MM.1S (cell line): ENCODE results near the gene MANSC1.

Source experiments
- EZH2 ChIP-seq: fragments of 300-600 bp; sonication (generic); optimal IDR thresholded peaks from 2 replicates; pipeline ENCODE3; 2017; ENCODE audit warnings: low read depth, mild to moderate bottlenecking, antibody characterized with exemption, low read length, mixed read lengths
- TF ChIP-seq, protein P1 (sequence below): fragments of 300-600 bp; sonication (generic); IDR thresholded peaks from 2 replicates; pipeline ENCODE4 v1.5.1; 2016; ENCODE audit warnings: antibody characterized with exemption, low read length, mixed read lengths

DNA sequence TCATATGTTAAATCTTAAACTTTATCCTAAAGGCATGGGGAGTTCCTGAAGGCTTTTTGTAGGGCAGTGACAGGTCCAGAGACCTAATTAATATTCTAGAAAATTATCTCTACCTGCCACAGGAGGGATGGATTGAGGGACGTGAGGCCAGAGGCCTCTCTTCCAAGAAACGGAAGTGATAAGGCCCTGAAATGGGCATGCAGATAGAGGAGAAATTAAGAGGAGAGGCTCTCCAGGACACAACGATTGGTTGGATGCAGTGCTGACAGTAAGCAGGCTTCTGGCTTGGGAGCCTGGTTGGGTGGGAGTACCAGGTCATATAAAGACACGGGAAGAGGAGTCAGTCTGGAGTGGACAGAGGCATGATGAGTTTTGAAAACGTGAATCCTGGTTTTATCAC lies 3.8 kb upstream of the MANSC1 start:
- TF ChIP-seq, protein P1, sequence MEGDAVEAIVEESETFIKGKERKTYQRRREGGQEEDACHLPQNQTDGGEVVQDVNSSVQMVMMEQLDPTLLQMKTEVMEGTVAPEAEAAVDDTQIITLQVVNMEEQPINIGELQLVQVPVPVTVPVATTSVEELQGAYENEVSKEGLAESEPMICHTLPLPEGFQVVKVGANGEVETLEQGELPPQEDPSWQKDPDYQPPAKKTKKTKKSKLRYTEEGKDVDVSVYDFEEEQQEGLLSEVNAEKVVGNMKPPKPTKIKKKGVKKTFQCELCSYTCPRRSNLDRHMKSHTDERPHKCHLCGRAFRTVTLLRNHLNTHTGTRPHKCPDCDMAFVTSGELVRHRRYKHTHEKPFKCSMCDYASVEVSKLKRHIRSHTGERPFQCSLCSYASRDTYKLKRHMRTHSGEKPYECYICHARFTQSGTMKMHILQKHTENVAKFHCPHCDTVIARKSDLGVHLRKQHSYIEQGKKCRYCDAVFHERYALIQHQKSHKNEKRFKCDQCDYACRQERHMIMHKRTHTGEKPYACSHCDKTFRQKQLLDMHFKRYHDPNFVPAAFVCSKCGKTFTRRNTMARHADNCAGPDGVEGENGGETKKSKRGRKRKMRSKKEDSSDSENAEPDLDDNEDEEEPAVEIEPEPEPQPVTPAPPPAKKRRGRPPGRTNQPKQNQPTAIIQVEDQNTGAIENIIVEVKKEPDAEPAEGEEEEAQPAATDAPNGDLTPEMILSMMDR, result no peak
- no peak for TF ChIP-seq EZH2
